ENCODE results near the gene RXRA.
A peak's percentile ranks its signal among the peaks of the same experiment; 100 is the strongest.

Gene RXRA

DNA sequence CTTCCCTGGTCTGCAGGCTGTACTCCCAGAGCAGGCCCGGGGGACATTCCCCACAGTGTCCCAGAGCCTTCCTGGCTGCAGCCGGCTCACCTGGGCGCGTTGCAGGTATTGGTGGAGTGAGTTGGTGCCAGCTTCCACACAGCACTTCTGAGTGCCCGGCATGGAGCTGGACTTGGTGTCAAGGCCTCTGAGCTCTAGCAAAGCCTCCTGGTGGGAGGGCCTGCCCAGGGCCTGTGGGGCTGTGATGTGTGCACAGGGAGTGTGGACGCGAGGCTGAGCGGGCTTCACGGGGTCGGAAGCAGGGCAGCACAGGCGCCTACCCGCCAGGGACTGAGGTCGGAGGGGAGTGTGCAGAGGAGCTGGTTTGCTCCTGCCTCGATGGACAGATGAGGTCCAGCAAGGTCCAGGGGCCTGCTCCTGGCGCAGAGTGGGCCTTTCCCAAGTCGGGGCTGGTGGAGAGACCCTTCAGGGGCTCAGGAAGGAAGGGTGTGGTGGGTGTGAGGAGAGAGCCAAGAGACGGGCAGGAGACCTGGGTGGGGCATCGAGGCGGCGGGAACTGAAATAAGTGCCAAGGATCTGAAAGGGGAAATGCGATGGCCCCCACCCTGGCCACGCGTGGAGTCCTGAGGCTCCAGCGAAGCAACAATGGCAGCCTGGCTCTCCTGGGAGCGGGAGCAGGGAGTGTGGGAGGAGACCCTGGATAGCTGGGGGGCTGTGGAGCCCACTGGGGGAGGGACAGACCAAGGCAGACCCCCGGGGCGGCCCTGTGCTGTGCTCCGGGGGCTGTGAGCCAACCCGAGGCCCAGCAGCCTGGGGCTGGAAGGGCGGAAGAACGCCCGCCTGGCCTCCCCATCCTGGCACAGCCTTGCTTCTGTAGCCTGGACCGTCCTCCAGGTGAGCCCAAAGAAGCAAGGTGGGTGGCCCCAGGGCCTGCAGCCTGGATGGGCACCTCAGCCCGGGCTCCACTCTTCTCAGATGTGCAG, 78.4 kb downstream of the RXRA start:
- 34% methylated on average over 32 of the region's 34 CpGs for WGBS (ENCODE audit: insufficient coverage)
- POLR2A ChIA-PET = interaction anchor here (0.6 kb wide), 2 partner anchors 8 to 102 kb away, joined by 3 to 4 read pairs; no protein-coding TSS in a partner anchor
- peaks cover 0 to 98% (median 81%) of the 10 kb centered on the region in 4 experiments for H3K4me1 ChIP-seq (ENCODE audit: control extremely low read depth in 1 of 4, control insufficient read depth in 4 of 4, insufficient read depth in 4 of 4, low read length in 3 of 4)
- no peak overlapping the region for H3K27ac ChIP-seq (ENCODE audit: insufficient read depth in 1 of 2, low read depth in 1 of 2, low read length in 2 of 2, poor library complexity in 1 of 2, severe bottlenecking in 2 of 2)
- H3K36me3 ChIP-seq (ENCODE audit: control insufficient read depth in 4 of 4, insufficient read depth in 4 of 4, low read length in 3 of 4) = peaks cover 0 to 11% (median 2%) of the 10 kb centered on the region in 4 experiments
- peak overlapping the region in 4 of 7 experiments; percentile 26 to 30 (median 29) for H3K4me3 ChIP-seq (ENCODE audit: control insufficient read depth in 1 of 7, extremely low read depth in 1 of 7, insufficient read depth in 4 of 7, low read depth in 2 of 7, low read length in 6 of 7)
- no peaks in the 10 kb centered on the region for H3K9me3 ChIP-seq (ENCODE audit: control extremely low read depth in 1 of 5, control insufficient read depth in 4 of 5, insufficient read depth in 2 of 5, low read depth in 1 of 5, low read length in 4 of 5)
- CTCF ChIA-PET = interaction anchor here (1.0 to 1.6 kb wide), 5 partner anchors 17 to 237 kb away, joined by 3 to 4 read pairs (median 3); no protein-coding TSS in a partner anchor
- no peaks in the 10 kb centered on the region for H3K27me3 ChIP-seq (replicated peaks in 2 of 5; ENCODE audit: control insufficient read depth in 4 of 5, insufficient read depth in 5 of 5, low read length in 4 of 5)
- peak in 1 of 3 donors; percentile 51 for DNase-seq

DNA sequence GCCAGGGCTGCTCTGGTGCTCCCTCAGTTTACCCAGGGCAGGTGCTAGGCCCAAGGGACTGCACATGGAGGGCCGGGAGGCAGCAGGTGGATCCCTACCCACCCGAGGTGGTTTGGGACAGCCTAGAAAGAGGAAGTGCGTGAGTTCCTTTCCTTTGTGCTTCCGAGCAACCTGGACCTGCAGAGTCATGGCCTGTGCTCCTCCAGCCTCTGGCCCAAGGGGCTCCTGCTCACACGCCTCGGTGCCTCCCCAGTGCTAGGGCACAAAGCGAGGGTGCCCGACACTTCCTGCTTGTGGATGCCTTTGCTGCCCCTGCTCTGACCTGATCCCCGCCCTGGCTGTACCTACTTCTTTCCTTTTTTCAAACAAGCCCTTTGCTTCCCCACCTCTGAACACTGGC, 79.3 kb downstream of the RXRA start:
- Histone ChIP-seq H3K36me3 (ENCODE audit: control insufficient read depth in 4 of 4, insufficient read depth in 4 of 4, low read length in 3 of 4) (peaks cover 0 to 20% (median 5%) of the 10 kb centered on the region in 4 experiments), H3K9me3 (ENCODE audit: control extremely low read depth in 1 of 5, control insufficient read depth in 4 of 5, insufficient read depth in 2 of 5, low read depth in 1 of 5, low read length in 4 of 5) (no peaks in the 10 kb centered on the region), H3K27me3 (replicated peaks in 2 of 5; ENCODE audit: control insufficient read depth in 4 of 5, insufficient read depth in 5 of 5, low read length in 4 of 5) (no peaks in the 10 kb centered on the region), H3K4me1 (ENCODE audit: control extremely low read depth in 1 of 4, control insufficient read depth in 4 of 4, insufficient read depth in 4 of 4, low read length in 3 of 4) (peaks cover 0 to 99% (median 88%) of the 10 kb centered on the region in 4 experiments), H3K4me3 (ENCODE audit: control insufficient read depth in 1 of 7, extremely low read depth in 1 of 7, insufficient read depth in 4 of 7, low read depth in 2 of 7, low read length in 6 of 7) (peak overlapping the region in 3 of 7 experiments; percentile 12 to 36 (median 28)), H3K27ac (ENCODE audit: insufficient read depth in 1 of 2, low read depth in 1 of 2, low read length in 2 of 2, poor library complexity in 1 of 2, severe bottlenecking in 2 of 2) (no peak overlapping the region)
- DNase-seq = peak; percentile 68 to 82 (median 79)
- POLR2A ChIA-PET = interaction anchor here (0.6 to 2.4 kb wide), 2 partner anchors 10 to 103 kb away, joined by 3 to 14 read pairs; no protein-coding TSS in a partner anchor
- CTCF ChIA-PET = no interaction called here
- 6% methylated on average over 8 of the region's 9 CpGs for WGBS (ENCODE audit: insufficient coverage)

DNA sequence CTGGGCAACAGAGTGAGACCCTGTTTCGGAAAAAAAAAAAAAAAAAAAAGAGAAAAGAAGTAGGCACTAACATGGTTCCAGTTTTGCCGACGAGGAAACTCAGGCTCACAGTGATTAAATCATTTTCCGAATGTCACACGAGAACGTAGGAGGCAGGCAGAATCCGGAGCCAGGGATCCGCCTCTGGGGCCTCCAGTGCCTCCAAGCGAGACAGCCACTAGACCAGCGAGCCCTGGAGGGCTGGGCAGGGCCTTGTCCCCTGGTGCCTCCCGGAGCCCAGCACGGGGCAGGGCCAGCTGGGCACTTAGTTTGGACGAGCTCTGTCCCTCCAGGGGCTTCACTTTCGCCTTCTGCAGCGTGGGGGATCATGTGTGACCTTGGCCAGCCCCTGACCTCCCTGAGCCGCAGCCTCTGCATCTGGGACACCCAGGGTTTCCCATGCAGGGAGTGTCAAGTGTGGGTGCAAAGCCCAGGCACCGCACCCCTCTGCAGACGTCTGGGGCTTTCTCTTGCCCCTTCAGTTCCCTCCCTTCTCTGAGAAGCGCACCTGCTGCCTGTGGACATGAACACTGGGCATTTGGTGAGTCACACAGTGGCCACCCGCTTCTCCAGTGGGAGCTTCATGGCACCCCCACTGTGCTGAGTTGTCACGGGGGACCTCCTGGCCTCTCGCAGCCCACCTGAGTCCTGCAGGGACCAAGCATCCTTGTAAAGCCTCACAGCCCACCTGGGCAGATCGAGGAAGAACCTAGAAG, 80.3 kb downstream of the RXRA start:
- H3K27ac ChIP-seq (ENCODE audit: insufficient read depth in 1 of 2, low read depth in 1 of 2, low read length in 2 of 2, poor library complexity in 1 of 2, severe bottlenecking in 2 of 2) = peak overlapping the region in 1 of 2 experiments; percentile 43
- no peak for DNase-seq
- H3K27me3 ChIP-seq (replicated peaks in 2 of 5; ENCODE audit: control insufficient read depth in 4 of 5, insufficient read depth in 5 of 5, low read length in 4 of 5) = no peaks in the 10 kb centered on the region
- H3K4me3 ChIP-seq (ENCODE audit: control insufficient read depth in 1 of 7, extremely low read depth in 1 of 7, insufficient read depth in 4 of 7, low read depth in 2 of 7, low read length in 6 of 7) = peak overlapping the region in 4 of 7 experiments; percentile 20 to 59 (median 48)
- ChIA-PET CTCF (interaction anchor here (0.8 to 2.0 kb wide), 6 partner anchors 10 to 36 kb away, joined by 3 to 6 read pairs (median 4); no protein-coding TSS in a partner anchor), POLR2A (interaction anchor here (2.4 kb wide), 1 partner anchor 11 kb away, joined by 14 read pairs; no protein-coding TSS in a partner anchor)
- H3K9me3 ChIP-seq (ENCODE audit: control extremely low read depth in 1 of 5, control insufficient read depth in 4 of 5, insufficient read depth in 2 of 5, low read depth in 1 of 5, low read length in 4 of 5) = no peaks in the 10 kb centered on the region
- 80% methylated on average over 23 of the region's 23 CpGs for WGBS (ENCODE audit: insufficient coverage)
- peaks cover 0 to 99% (median 88%) of the 10 kb centered on the region in 4 experiments for H3K4me1 ChIP-seq (ENCODE audit: control extremely low read depth in 1 of 4, control insufficient read depth in 4 of 4, insufficient read depth in 4 of 4, low read length in 3 of 4)
- peaks cover 0 to 29% (median 11%) of the 10 kb centered on the region in 4 experiments for H3K36me3 ChIP-seq (ENCODE audit: control insufficient read depth in 4 of 4, insufficient read depth in 4 of 4, low read length in 3 of 4)

DNA sequence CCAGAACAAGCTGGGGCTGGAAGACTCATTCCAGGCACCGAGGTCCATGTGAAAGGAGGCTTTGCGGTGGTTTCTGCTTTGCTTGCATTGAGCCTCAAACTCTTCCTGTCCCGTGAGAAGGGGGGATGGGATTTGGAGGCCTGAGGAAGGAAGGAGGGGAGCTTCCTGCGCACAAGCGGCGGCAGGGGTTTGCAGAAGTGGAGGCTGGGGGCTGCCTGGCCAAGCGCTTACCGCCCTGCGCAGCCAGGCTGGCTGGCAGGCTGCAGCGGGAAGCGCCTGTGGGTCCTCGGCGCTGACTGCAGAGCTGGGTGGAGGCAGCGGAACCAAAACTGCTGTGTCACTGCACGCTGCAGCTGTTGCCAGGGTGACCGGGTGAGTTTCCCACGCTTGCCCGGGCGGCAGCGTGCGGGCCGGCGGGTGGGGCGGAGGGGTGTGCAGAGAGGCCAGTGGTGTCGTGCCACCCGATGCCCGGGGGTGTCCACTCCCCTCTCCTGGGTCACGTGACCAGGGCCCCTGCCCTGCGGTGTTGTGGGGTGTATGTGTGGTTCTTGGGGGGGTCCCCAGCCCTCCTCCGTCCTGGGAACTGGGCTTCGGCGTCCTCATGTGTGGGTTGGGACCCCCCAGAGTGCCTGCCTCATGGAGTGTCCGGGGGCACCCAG, 81.0 kb downstream of the RXRA start:
- Histone ChIP-seq H3K4me3 (ENCODE audit: control insufficient read depth in 1 of 7, extremely low read depth in 1 of 7, insufficient read depth in 4 of 7, low read depth in 2 of 7, low read length in 6 of 7) (peak overlapping the region in 5 of 7 experiments; percentile 10 to 59 (median 50)), H3K27me3 (replicated peaks in 2 of 5; ENCODE audit: control insufficient read depth in 4 of 5, insufficient read depth in 5 of 5, low read length in 4 of 5) (no peaks in the 10 kb centered on the region), H3K9me3 (ENCODE audit: control extremely low read depth in 1 of 5, control insufficient read depth in 4 of 5, insufficient read depth in 2 of 5, low read depth in 1 of 5, low read length in 4 of 5) (no peaks in the 10 kb centered on the region), H3K27ac (ENCODE audit: insufficient read depth in 1 of 2, low read depth in 1 of 2, low read length in 2 of 2, poor library complexity in 1 of 2, severe bottlenecking in 2 of 2) (peak overlapping the region in 1 of 2 experiments; percentile 64), H3K4me1 (ENCODE audit: control extremely low read depth in 1 of 4, control insufficient read depth in 4 of 4, insufficient read depth in 4 of 4, low read length in 3 of 4) (peaks cover 0 to 100% (median 83%) of the 10 kb centered on the region in 4 experiments), H3K36me3 (ENCODE audit: control insufficient read depth in 4 of 4, insufficient read depth in 4 of 4, low read length in 3 of 4) (peaks cover 0 to 31% (median 10%) of the 10 kb centered on the region in 4 experiments)
- CTCF ChIA-PET = interaction anchor here (0.6 to 2.0 kb wide), 7 partner anchors 11 to 35 kb away, joined by 3 to 6 read pairs (median 3); no protein-coding TSS in a partner anchor
- DNase-seq = peak; percentile 94 to 98 (median 97)
- POLR2A ChIA-PET = interaction anchor here (0.6 to 2.4 kb wide), 2 partner anchors 11 to 243 kb away, joined by 3 to 14 read pairs; no protein-coding TSS in a partner anchor
- WGBS (ENCODE audit: insufficient coverage) = 5% methylated on average over 22 of the region's 33 CpGs

DNA sequence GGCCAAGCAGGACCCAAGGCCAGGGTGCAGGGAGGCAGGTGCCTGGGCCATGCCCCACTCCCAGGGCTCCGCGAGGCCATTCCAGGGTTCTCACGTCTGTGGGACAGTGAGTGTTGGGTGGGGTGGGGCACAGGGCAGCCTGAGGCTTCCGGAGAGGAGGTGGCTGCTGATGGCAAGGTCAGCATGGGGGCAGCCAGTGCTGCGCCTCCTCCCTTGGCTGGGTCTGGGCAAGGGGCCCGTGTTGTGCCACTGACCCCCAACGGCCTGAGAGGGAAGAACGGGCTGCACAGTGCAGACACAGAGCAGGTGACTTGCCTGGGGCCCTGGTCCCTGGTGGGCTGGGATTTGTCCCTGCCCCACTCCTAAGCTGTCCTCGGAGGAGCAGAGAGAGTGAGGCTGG, 82.1 kb downstream of the RXRA start:
- Histone ChIP-seq H3K4me3 (ENCODE audit: control insufficient read depth in 1 of 7, extremely low read depth in 1 of 7, insufficient read depth in 4 of 7, low read depth in 2 of 7, low read length in 6 of 7) (peak overlapping the region in 1 of 7 experiments; percentile 20), H3K27me3 (replicated peaks in 2 of 5; ENCODE audit: control insufficient read depth in 4 of 5, insufficient read depth in 5 of 5, low read length in 4 of 5) (no peaks in the 10 kb centered on the region), H3K4me1 (ENCODE audit: control extremely low read depth in 1 of 4, control insufficient read depth in 4 of 4, insufficient read depth in 4 of 4, low read length in 3 of 4) (peaks cover 0 to 96% (median 72%) of the 10 kb centered on the region in 4 experiments), H3K27ac (ENCODE audit: insufficient read depth in 1 of 2, low read depth in 1 of 2, low read length in 2 of 2, poor library complexity in 1 of 2, severe bottlenecking in 2 of 2) (no peak overlapping the region), H3K36me3 (ENCODE audit: control insufficient read depth in 4 of 4, insufficient read depth in 4 of 4, low read length in 3 of 4) (peaks cover 0 to 35% (median 11%) of the 10 kb centered on the region in 4 experiments), H3K9me3 (ENCODE audit: control extremely low read depth in 1 of 5, control insufficient read depth in 4 of 5, insufficient read depth in 2 of 5, low read depth in 1 of 5, low read length in 4 of 5) (no peaks in the 10 kb centered on the region)
- DNase-seq = peak in 1 of 3 donors; percentile 6
- 89% methylated on average over 9 of the region's 9 CpGs for WGBS (ENCODE audit: insufficient coverage)
- CTCF ChIA-PET = interaction anchor here (1.2 to 2.0 kb wide), 4 partner anchors 9 to 34 kb away, joined by 3 to 6 read pairs (median 5); no protein-coding TSS in a partner anchor
- POLR2A ChIA-PET = no interaction called here

Data from common myeloid progenitor, CD34-positive (primary cell).